Esophagus muscularis mucosa (tissue), 4 donors: ENCODE data around the gene CD6. TPM values are rescaled to one million over a fixed set of nuclear protein-coding genes. Genes with fewer than 3 reads are reported as not detected.
A peak's percentile ranks its signal among the peaks of the same experiment; 100 is the strongest.

Experiments used
- DNase-seq: peaks from one replicate; pipeline ENCODE4 v3.0.0-alpha.2; 2017; ENCODE audit errors: extremely low spot score
- H3K27ac ChIP-seq, 4 donors: fragments of 200-600 bp; sonication (generic); replicated peaks in 1 of 4; 1 replicate in 3 of 4; 2 replicates in 1 of 4; pipeline ENCODE4 v1.5.1; 2016 to 2019; ENCODE audit warnings: mild to moderate bottlenecking in 1 of 4
- H3K27me3 ChIP-seq, 4 donors: fragments of 200-600 bp; sonication (generic); one replicate each; pipeline versions ENCODE4 v1.5.1 to v1.6.0; 2016 to 2019
- H3K36me3 ChIP-seq, 4 donors: fragments of 200-600 bp; sonication (generic); one replicate each; pipeline ENCODE4 v1.5.1; 2016 to 2019
- H3K4me1 ChIP-seq, 4 donors: fragments of 200-600 bp; sonication (generic); one replicate each; pipeline ENCODE4 v1.5.1; 2016 to 2019
- H3K4me3 ChIP-seq, 4 donors: fragments of 200-600 bp; sonication (generic); 1 replicate in 2 of 4; 2 replicates in 2 of 4; pipeline ENCODE4 v1.5.1; 2016 to 2019; ENCODE audit warnings: mild to moderate bottlenecking in 4 of 4, moderate library complexity in 1 of 4
- H3K9me3 ChIP-seq, 4 donors: fragments of 200-600 bp; sonication (generic); 1 replicate in 3 of 4; 2 replicates in 1 of 4; pipeline ENCODE4 v1.5.1; 2016 to 2019
- EP300 ChIP-seq: sonication (generic); formaldehyde crosslinking; IDR thresholded peaks from one replicate; pipeline ENCODE4 v1.6.1; 2017; ENCODE audit warnings: antibody characterized with exemption
- POLR2A ChIP-seq: fragments of 450-650 bp; IDR thresholded peaks from one replicate; pipeline ENCODE4 v1.6.1; 2017; ENCODE audit warnings: antibody characterized with exemption, moderate library complexity, mild to moderate bottlenecking, low read depth
- POLR2AphosphoS5 ChIP-seq, 2 donors: sonication (generic); formaldehyde crosslinking; IDR thresholded peaks; one replicate each; pipeline ENCODE4 v1.6.1; 2017; ENCODE audit warnings: antibody characterized with exemption in 2 of 2
- WGBS: methylation state at CpG from one replicate; pipeline ENCODE4 v1.1.5; 2018; 5-methylcytosine and 5-hydroxymethylcytosine counted together
- intact Hi-C: fragments of 100-400 bp; cut with DNase I; formaldehyde crosslinking; loops from one replicate; pipeline ENCODE4 v1.15.1; 2023
- total RNA-seq, 4 donors: library from RNA; depleted of rRNA; stranded (reverse); fragments of >200 nt; gene quantifications; one replicate each; pipeline versions ENCODE4 v1.1.0 to v1.2.1, GENCODE V29; 2016
- TF ChIP-seq, protein P1 (sequence below), 3 experiments: fragments of 200-600 bp in 2 of 3; fragments of 450-650 bp in 1 of 3; sonication (generic) in 2 of 3; IDR thresholded peaks; one replicate each; pipeline ENCODE4 v1.5.1; 2017 to 2019; ENCODE audit warnings: antibody characterized with exemption in 3 of 3, mild to moderate bottlenecking in 2 of 3, moderate library complexity in 1 of 3

CD6 gene
- total RNA-seq, 4 donors from 2014 or later = 0.32 to 2.2 (median 1.3) TPM; not detected in 1

DNA sequence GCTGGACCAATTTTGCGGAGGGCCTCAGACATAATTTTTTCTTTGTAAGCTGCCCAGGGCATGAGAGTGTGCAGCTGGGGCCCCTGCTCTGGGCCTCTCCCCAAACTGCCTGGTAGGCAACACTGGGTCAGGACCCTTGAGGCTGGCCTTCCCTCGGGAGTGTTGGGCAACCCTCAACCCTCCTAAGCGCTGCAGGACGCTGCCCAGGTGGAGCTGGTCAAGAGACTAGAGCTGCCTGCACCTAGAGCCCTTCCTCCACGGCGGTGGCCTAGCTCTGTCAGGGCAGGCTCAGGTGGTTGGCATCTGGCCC is 47.7 kb upstream of the CD6 start:
- Histone ChIP-seq H3K36me3 (peaks cover 34 to 42% (median 39%) of the 10 kb centered on the region in 4 donors), H3K27me3 (peaks cover 0 to 35% (median 7%) of the 10 kb centered on the region in 4 donors)
- TF ChIP-seq, protein P1, sequence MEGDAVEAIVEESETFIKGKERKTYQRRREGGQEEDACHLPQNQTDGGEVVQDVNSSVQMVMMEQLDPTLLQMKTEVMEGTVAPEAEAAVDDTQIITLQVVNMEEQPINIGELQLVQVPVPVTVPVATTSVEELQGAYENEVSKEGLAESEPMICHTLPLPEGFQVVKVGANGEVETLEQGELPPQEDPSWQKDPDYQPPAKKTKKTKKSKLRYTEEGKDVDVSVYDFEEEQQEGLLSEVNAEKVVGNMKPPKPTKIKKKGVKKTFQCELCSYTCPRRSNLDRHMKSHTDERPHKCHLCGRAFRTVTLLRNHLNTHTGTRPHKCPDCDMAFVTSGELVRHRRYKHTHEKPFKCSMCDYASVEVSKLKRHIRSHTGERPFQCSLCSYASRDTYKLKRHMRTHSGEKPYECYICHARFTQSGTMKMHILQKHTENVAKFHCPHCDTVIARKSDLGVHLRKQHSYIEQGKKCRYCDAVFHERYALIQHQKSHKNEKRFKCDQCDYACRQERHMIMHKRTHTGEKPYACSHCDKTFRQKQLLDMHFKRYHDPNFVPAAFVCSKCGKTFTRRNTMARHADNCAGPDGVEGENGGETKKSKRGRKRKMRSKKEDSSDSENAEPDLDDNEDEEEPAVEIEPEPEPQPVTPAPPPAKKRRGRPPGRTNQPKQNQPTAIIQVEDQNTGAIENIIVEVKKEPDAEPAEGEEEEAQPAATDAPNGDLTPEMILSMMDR (IDR thresholded peaks at IDR 0.05) = no peak
- TF ChIP-seq POLR2A (no peak), POLR2AphosphoS5 (IDR thresholded peaks at IDR 0.05) (no peak)

DNA sequence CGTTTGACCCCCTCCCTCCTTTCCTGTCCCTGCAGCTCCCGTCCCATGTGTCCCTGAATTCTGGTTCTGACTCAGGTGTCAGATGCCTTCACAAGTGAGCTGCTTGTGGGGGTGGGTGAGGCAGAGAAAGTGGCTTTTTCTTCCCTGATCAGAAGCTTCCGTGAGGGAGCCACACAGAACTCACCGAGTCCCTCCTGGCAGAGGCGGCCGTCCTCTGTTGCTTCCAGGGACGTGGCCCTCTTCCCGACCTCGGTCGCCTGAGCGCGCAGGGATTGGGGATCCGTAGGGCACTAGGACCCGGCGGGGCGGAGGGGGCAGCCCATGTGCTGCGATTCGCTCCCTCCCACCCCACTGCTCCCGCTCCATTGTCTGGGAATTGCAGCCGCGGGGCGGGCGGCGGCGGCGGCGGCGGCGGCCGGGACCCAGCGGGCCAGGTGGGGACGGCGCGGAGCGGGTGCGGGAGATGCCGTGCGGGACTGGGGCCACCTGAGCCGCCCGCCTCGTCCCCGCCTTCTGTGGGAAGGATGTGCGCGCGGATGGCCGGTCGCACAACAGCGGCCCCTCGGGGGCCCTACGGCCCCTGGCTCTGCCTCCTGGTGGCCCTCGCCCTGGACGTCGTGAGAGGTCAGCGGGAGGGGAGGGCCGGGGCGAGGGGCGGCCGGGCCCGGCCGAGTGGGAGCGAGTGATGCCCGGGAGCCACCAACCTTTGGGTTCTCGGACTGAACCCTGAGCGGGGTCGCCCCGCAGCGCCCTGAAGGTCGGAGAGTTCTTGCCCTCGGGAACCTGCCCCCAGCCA is 47.2 kb upstream of the CD6 start, which contains the start of gene TMEM132A:
Gene TMEM132A (plus strand): TSS at position 351 of the 796 bp plus-strand sequence. CDS start 174 bp downstream, at position 525.
- H3K36me3 ChIP-seq = peaks cover 34 to 42% (median 40%) of the 10 kb centered on the region in 4 donors
- no peak for DNase-seq
- intact Hi-C loops = no loop called here
- TF ChIP-seq POLR2A (no peak), POLR2AphosphoS5 (IDR thresholded peaks at IDR 0.05) (peak in 1 of 2 donors; percentile 74), EP300 (no peak)
- TF ChIP-seq, protein P1 (IDR thresholded peaks at IDR 0.05) = peak in 1 of 3 experiments; percentile 9
- peak within 1 kb of the TSS; percentile 60 to 74 (median 73) for H3K4me3 ChIP-seq
- WGBS = 1% methylated on average over 20 of the region's 69 CpGs
- peaks cover 0 to 35% (median 7%) of the 10 kb centered on the region in 4 donors for H3K27me3 ChIP-seq
- peaks cover 28 to 36% (median 31%) of the 10 kb centered on the region in 4 donors for H3K4me1 ChIP-seq
- peak within 1 kb of the TSS in 1 of 4 donors; percentile 12 for H3K27ac ChIP-seq
- H3K9me3 ChIP-seq = no peaks in the 10 kb centered on the region

More for the DNA sequence above, 47.7 kb upstream of the CD6 start:
- WGBS = 40% methylated on average over 1 of the region's 6 CpGs
- intact Hi-C loops = no loop called here
- DNase-seq = no peak
- Histone ChIP-seq H3K4me1 (peaks cover 33 to 41% (median 36%) of the 10 kb centered on the region in 4 donors), H3K27ac (no peak overlapping the region), H3K4me3 (peak overlapping the region; percentile 60 to 74 (median 73)), H3K9me3 (no peaks in the 10 kb centered on the region)

DNA sequence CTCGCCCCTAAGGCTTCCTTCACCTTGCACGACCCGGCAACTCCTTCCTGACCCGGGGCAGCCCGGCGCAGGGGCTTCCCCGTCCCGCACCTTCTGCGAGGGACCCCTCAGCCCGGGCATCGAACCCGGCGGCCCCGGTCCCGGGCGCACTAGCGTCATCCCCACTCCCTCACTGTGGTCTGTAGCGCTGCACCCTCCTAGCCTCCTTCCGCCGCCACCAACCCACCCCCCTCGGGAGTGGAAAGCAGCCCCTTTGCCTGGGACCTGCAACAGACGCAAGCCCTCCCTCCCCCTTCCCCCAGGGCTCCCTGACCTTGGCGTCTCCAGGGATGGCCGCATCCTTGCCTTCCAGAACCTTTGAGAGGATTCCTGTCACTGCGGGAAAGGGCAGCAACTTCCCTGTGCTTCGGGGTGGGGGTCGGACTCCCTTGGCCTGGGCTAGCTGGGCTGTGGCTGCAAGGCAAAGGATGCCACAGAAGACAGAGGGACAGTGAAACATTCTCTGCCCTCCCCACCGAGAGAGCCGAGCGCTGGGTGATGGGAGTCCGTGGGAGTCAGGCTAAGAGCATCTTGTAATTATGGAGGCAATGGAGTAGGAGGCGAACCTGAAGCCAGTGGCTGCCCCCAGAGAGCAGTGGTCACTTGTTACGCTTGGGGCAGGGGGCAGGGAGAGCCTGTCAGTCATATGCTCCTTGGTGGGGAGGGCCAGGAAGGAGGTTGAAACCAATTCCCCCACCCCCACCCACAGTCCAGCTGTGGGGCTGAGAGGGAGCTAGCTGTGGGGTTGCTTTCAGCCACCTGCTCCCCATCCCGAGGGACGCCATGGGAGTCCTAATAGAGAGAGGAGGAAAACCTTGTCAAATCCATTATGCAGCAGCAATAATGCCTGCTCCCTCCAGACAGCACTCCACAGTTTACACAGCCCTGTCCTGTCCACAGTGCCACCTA is 46.3 kb upstream of the CD6 start:
- intact Hi-C loops = no loop called here
- peak overlapping the region in 1 of 4 donors; percentile 12 for H3K27ac ChIP-seq
- TF ChIP-seq POLR2A (no peak), EP300 (no peak), POLR2AphosphoS5 (IDR thresholded peaks at IDR 0.05) (no peak)
- TF ChIP-seq, protein P1 (IDR thresholded peaks at IDR 0.05) = no peak
- WGBS = 8% methylated on average over 32 of the region's 35 CpGs
- H3K4me3 ChIP-seq = peak overlapping the region; percentile 60 to 74 (median 73)
- H3K36me3 ChIP-seq = peaks cover 27 to 35% (median 34%) of the 10 kb centered on the region in 4 donors
- peaks cover 19 to 27% (median 23%) of the 10 kb centered on the region in 4 donors for H3K4me1 ChIP-seq
- peaks cover 0 to 40% (median 7%) of the 10 kb centered on the region in 4 donors for H3K27me3 ChIP-seq
- H3K9me3 ChIP-seq = no peaks in the 10 kb centered on the region
- DNase-seq = no peak

DNA sequence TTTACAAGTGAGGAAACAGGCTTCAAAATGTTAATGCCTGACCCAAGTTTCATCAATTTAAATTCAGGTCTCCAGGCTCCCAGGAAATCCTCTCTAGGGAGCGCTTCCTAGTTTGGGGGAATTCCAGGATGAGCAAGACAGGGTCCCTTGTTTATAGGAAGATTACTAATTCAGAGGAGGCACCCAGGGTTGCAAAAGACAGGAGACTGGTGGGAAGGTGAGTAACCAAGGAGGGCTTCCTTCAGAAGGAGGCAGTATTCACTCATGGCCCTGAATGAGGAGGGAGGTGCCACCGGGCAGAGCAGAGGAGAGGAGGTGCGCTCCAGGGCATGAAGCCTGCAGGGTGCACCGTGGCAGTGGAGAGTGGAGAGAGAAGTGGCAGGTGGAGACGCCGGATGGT is 45.6 kb upstream of the CD6 start:
- Histone ChIP-seq H3K4me3 (no peak overlapping the region), H3K4me1 (peaks cover 18 to 24% (median 23%) of the 10 kb centered on the region in 4 donors), H3K27ac (no peak overlapping the region), H3K9me3 (no peaks in the 10 kb centered on the region), H3K27me3 (peaks cover 0 to 40% (median 7%) of the 10 kb centered on the region in 4 donors), H3K36me3 (peaks cover 21 to 31% (median 28%) of the 10 kb centered on the region in 4 donors)
- TF ChIP-seq EP300 (no peak), POLR2A (no peak), POLR2AphosphoS5 (IDR thresholded peaks at IDR 0.05) (no peak)
- TF ChIP-seq, protein P1 (IDR thresholded peaks at IDR 0.05) = no peak
- intact Hi-C loops = no loop called here
- DNase-seq = no peak
- 89% methylated on average over 6 of the region's 6 CpGs for WGBS
